ENCODE results near the gene ZNF181.

ZNF181 gene

DNA sequence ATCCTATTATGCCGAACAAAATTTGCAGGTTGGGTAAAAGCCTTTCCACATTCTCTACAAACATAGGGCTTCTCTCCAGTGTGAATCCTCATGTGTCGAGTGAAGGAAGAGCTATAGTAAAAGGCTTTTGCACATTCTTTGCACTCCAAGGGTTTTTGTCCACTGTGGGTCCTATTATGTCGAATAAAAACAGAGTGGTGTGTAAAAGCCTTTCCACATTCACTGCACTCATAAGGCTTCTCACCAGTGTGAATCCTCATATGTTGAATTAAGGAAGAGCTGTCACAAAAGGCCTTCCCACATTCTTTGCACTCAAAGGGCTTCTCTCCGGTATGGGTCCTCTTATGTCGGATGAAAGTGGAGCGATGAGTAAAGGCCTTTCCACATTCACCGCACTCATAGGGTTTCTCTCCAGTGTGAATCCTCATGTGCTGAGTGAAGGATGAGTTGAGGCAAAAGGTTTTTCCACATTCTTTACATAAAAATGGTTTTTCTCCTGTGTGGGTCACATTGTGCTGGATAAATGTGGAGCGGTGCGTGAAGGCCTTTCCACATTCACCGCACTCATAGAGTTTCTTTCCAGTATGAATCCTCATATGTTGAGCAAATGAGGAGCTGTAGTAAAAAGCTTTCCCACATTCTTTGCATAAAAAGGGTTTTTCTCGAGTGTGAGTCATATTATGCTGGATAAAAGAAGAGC lies 25.3 kb downstream of the ZNF181 start:
- no peak for DNase-seq

DNA sequence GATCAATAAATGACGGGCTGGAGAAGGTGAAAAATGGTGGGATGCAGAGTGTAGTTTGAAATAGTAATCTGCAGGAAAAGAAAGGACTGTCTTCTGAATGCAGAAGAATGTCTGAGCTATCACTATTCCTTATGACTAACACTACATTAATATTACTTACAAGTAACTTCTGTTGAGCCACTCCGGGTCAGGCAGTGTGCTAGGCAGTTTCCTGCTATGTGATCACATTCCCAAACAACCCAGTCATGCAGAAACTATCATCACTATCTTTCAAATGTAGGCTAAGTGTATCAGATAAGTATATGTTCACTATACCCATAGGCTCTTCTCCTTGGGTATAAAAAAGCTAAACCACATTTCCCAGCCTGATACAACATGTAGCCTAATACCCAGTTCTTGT lies 32.3 kb downstream of the ZNF181 start:
- DNase-seq: no peak

DNA sequence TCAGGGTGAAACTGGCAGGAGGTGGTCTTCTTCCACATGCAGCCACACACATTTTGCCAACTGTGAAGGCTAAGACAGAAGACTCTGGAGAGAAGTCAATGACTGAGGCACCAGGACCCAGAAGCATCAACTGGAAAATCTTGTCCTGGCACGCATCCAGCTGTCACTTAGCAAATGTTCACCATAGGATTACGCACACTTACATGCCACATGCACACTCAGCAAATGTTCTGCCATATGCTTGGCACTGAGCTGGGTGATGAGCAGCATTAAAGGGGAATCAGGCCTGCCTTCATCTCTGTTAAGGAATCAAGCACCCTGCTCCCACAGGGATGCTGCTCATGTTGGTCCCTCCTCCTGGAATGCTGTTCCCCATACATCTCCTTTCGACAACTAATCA lies 33.9 kb downstream of the ZNF181 start:
- DNase-seq: no peak

DNA sequence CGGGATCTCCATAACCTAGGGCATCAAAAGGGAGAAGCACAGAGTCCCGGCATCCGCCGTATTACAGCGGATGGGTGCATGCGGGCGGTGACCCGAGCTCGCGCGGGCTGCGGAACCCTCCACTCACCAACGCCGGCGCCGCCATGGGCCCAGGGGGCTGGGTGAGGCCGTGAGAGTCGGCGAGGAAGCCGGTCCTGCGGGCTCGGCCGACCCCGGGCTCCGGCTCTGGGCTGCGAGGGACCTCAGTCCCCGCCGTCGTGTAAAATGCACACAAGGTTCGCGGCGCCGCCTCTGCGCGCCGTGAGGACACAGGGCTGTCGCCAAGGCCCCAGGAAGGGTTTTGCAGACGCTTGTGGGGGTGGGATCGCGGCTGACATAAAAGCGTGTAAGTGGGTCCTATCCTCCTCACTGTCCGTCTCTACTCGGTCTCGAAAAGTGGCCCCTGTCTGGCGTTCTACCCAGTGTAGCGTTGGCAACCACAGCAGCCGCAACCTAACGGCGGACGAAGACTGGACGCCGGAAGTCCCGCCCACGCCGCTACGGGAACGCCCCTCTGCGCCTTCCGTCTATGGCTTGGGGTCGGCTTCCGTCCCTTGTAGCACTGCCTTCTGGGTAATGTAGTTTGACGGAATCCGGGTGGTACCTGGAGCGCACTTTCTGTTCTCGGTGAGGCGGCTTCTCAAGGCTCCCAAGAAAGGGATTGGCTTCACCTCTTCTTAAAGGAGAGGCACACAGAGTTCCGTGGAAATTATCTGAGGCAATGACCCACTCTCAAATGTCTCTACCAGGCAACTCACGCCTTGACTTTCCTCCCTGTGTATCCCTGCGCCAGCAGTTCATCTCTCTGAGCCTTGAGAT lies 38.9 kb downstream of the ZNF181 start, which contains the start of gene ZNF599:
ZNF599 (minus strand) TSS at position 519 of the 858 bp plus-strand sequence; CDS start at position 145, 374 bp downstream.
- peak; percentile 93 for DNase-seq

DNA sequence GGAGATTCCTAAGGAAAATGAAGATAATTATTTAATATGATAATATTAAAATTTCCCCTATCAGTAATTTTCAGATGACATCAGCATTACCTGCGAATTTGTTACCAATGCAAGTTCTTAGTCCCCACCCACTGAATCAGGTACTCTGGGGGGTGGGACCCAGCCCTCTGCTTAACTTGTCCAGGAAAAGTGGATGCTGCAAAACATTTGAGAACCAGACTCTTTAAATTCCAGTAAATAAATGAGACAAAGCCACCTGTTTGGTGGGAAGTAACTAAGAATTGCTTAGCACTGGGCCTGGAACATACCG lies 39.5 kb downstream of the ZNF181 start:
- DNase-seq: no peak

DNA sequence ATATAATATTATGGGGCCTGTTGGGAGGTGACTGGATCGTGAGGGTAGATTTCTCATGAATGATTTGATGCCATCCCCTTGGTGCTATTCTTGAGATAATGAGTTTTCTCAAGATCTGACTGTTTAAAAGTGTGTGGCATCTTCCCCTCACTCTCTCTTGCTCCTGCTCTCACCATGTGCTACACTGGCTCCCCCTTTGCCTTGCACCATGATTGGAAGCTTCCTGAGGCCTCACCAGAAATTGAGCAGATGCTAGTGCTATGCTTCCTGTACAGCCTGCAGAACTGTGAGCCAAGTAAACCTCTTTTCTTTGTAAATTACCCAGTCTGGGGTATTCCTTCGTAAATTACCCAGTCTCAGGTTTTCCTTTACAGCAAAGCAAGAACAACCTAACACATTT lies 40.8 kb downstream of the ZNF181 start:
- no peak for DNase-seq

DNA sequence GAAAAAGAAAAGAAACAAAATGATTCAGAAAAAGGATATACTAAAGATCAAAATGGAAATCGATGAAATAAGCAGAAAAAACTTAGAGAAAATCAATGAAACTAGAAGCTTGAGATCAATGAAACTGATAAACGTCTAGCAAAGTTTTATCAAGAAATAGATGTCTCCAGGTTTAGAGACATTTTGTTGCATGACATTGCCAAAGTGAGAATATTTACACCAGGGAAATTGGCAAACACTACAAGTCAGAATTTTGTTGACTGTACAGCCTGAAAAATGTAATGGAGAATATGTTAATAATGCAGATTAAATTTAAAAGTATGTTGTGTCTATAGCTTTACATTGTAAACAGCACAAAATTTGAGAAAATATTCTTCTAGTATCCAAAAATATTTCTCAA lies 44.3 kb downstream of the ZNF181 start:
- no peak for DNase-seq

DNA sequence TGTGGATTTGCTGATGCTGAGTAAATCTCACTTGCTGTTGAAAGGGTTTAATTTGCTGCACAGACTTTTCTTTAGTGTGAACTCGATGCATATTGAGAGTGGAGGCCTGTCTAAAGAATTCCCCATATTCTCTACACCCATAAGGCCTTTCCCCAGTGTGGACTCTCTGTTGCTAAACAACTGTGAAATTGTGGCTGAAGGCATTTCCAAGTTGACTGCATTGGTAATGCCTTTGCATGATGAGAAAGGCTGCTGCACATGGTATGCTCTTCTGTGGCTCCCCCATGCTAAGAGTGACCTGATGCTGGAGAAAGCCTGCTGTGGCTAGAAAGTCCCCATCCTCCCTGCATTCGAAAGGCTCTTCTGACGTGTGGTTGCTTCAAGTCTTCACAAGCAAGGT lies 45.6 kb downstream of the ZNF181 start:
- DNase-seq: no peak

DNA sequence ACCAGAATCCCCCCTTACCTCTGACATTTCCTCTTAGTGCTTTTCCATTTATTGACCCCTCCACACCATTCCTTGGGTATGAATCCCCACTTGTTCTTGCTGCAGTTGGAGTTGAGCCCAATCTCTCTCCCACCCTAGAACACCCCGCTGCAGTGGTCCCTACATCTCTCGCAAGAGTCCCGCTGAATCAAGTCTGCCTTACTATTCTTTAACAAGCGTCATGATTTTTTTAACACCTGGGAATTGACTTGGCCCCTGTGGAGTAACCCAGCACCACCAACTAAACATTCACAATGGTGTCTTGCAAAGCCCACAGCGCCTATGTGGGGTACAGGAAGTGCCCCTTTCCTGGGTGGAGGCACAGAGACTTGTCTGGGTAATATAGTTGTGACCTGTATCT lies 52.2 kb downstream of the ZNF181 start:
- no peak for DNase-seq

DNA sequence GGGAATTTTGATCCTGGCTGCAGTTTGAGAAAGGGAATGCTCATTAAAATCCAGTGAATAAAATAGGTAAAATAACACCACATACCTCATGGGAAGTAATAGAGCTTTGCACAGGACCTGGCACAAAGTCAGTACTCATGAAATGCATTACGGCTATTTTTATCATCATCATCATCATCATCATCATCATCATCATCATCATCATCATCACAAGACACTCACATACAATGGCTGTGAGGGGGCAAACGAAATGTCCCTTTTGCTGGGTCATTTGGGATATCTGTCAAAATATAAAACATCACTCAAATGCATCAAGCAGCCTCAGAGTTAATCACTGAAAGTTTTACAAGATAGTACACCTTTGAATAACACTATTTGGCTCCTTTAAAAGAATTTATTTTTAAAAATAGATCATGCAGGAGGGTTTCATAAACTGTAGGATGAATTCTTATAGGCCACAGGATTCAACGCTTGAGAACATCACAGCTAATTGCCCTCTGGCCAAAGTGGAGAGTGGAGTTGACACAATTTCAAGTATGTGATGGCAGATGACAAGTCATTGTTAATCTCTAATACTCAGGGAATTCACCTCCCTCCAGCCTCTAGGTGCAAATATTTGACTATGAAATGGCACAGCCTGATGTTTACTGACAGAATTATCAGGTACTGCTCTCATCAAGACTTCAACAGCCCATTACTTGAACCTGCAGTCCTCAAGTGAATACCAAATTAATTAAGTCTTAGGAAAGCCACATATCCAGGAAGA lies 53.2 kb downstream of the ZNF181 start:
- DNase-seq: no peak

DNA sequence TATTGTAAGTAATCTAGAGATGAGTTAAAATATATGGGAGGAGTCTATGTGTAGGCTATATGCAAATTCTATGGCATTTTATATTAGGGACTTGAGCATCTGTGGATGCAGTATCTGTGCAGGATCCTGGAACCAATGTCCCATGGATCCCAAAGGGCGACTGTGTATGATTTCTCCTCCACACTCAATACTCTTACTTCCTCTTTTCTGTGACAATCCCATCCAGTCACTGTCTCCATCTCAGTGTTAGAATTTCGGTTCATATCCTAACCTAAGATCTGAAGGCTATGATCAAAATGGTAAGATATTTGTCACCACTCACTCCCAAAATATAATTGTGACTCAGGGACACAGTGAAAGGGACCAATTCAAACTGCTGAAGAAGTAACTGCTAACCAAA lies 54.0 kb downstream of the ZNF181 start:
- no peak for DNase-seq

DNA sequence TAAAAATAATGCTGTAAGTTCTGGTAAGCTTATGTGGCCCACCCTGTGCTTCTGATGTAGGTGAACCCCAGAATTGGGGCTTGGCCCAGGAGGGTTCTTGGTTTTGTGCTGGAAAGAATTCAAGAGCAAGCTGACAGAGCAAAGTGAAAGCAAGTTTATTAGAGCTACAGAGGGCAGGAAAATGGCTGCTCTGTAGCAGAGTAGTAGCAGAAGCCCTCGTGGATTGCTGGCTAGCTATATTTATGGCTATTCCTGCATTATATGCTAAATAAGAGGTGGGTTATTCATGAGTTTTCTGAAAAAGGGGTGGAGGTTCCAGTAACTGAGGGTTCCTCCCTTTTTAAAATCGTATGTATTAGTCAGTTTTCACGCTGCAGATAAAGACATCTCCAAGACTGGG lies 59.5 kb downstream of the ZNF181 start:
- DNase-seq: no peak

DNA sequence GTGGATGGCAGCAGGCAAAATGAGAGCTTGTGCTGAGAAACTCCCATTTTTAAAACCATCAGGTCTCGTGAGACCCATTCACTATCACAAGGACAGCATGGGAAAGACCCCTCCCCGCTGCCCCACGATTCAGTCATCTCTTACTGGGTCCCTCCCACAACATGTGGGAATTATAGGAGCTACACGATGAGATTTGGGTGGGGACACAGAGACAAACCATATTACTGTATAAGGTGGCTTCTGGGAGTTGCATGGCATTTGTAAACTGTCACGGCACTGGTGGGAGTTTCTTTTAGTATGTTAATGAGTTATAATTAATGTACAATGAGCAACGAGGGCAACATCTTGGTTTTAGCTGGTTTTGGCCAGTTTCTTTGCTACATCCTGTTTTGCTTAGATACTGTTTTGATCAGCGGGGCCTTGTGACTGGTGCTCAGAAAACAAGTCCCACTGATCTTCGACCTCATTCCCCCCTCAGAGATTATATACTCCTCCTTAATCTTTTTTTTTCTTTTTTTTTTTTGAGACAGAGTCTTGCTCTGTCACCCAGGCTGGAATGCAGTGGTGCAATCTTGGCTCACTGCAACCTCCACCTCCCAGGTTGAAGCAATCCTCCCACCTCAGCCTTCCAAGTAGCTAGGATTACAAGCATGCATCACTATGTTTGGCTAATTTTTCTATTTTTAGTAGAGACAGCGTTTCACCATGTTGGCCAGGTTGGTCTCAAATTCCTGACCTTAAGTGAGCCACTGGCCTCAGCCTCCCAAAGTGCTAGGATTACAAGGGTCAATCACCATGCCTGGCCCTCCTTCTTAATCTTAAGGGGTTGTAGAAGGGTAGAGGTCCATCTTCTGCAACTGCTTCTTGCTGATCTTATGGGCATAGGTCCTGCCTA lies 60.3 kb downstream of the ZNF181 start:
- no peak for DNase-seq

All from activated CD4-positive, alpha-beta T cell treated with anti-CD3 and anti-CD28 coated beads, Interleukin-10, Interleukin-2, amounts not matched to agents 100 ng/mL and 50 ng/mL, durations not matched to agents 16 hours and 8 hours (primary cell).